Stimulated activated CD8-positive, alpha-beta memory T cell treated with anti-CD3 and anti-CD28 coated beads, Interleukin-15, amount 100 ng/mL, for 48 hours (primary cell): ENCODE measurements around the gene ANXA10.
"Not testable (repeated sequence)": the region's sequence is repeated elsewhere in the genome, so short reads cannot be mapped to it uniquely, and the experiment has no call there.

Source experiments
- DNase-seq, 2 donors: peaks; one replicate each; pipeline ENCODE4 v3.0.0-alpha.2; 2020; ENCODE audit warnings: low read depth in 2 of 2

ANXA10 gene, protein sequence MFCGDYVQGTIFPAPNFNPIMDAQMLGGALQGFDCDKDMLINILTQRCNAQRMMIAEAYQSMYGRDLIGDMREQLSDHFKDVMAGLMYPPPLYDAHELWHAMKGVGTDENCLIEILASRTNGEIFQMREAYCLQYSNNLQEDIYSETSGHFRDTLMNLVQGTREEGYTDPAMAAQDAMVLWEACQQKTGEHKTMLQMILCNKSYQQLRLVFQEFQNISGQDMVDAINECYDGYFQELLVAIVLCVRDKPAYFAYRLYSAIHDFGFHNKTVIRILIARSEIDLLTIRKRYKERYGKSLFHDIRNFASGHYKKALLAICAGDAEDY

DNA sequence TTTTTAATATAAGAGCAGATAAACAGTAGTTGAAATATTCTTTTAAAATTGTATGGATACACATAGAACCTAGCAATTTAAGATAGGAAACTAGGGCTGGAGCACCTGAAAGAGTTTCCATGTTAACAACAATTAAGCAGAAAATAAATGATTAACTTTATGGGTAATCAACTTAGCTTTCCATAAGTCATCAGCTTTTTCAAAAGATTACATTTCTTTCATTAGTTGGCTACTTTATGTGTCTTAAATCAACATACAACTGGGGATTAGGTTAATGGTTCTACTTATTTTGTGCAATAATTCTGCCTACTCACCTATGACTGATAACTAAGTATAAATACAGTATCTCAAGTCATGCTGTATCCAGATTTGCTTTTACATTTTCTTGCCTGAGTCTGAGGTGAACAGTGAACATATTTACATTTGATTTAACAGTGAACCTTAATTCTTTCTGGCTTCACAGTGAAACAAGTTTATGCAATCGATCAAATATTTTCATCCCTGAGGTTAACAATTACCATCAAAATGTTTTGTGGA lies at the start of gene ANXA10:
TSS of gene ANXA10 (plus strand) at position 362 of the 537 bp plus-strand sequence. CDS start at position 526, 164 bp downstream.
- DNase-seq: no peak

DNA sequence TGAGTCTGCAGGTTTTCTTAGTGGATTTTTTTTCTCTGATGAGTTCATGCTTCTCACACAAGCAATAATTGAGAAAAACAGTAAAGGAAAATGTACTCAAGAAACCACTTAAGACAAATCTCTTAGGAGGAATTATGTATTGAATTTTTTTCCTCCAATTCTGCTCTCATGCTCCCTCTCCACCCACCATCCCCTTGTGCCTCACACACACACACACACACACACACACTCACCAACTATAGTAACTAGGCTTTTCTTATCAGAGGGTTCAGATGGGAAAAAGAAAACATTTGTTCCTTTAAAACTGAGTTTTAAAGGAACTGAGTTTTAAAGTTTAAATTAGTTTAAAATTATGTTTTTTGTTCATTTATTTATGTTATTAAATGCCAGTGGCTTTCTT lies 47.0 kb upstream of the ANXA10 start:
- no peak for DNase-seq

DNA sequence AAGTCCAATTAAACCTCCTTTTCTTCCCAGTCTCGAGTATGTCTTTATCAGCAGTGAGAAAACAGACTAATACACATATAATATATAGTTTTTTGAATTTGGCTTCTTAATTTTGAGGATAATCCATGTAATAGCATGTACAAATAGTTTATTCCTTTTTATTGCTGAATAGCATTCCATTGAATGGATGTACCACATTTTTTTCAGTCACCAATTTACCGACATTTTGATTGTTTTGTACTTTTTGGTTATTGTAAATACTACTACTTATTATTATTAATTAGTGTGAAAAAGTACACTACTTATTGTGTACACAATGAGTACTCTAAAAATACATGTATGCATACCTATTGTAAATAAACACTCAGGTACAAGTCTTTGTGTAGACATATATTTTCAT lies 42.3 kb upstream of the ANXA10 start:
- DNase-seq: no peak

DNA sequence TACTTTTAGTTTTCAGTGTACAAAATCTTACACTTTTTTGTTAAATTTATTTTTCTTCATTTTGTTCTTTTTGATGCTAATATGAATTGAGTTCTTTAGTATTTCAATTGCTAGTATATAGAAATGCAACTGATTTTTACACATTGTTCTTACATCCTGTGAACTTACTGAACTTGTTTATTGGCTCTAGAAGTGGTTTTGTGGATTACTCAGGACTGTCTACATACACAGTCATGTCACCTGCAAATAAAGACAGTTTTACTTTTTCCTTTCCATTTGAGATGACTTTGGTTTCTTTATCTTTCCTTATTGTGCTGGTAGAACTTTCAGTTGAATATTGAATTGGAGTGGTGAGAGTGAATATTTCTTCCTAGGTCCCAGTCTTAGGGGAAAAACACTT lies 40.8 kb upstream of the ANXA10 start:
- DNase-seq: no peak

DNA sequence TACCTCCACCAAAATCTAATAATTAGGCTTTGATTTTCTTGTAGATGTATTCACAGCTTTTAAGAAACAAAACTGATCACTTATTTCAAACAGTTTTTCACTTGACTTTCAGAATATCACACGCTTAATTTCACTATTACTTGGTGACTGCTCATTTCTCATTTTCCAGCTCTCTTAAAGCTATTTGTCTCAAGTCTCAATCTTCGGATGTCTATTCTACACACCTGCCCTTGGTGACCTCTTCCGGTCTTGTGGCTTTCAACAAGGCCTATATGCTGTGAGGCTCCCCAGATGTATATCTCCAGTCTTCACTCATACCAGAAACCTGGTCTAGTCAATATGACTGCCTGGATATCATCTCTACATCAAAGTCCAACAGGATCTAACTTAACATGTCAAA lies 34.9 kb upstream of the ANXA10 start:
- no peak for DNase-seq

DNA sequence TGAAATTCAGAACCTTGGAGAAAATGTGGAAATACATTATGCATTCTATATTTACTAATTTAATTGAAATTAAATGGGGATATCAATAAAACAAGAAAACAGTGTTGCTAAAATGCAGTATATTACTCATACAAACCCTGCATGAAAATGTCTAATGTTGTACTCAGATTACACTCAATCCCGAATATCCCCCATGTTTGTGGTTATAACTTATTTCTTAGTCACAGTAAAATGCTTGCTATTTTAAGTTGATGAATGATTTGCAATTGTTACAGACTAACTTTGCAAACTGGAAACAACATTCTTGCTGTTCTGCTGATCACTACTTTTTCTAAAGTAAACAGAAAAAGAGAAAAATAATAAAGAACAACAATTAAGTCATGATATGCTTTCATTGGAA lies 33.1 kb upstream of the ANXA10 start:
- no peak for DNase-seq

DNA sequence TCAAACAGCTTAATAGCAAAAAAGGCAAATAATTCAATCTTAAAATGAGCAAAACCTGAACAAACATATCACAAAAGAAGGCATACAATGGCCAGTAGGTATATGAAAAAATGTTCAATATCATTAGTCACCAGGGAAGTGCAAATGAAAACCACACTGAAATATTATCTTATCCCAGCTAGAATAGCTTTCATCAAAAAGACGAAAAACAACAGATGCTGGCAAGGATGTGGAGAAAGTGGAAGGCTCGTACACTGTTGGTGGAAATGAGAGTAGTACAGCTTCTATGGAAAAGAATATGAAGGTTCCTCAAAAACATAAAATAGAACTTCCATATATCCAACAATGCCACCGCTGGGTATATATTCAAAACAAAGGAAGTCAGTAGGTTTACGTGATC lies 29.3 kb upstream of the ANXA10 start:
- no peak for DNase-seq

DNA sequence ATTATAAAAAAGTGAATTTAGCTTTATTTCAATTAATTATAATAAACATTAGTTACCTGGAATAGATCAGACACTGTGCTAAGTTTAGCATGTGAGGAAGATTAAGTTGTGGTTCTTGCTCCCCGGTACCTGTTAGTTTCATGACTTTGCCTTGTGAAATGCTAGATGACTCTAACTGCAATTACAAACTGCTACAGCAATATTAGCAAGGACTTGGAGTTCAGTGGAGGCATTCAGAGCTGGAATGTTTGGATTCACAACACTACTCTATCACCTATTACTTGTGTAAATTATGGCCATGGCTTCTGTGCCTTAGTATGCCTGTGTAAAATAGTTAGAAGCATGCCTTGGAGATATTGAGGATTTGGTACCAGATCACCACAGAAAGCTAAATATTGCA lies 21.4 kb upstream of the ANXA10 start:
- DNase-seq: no peak

DNA sequence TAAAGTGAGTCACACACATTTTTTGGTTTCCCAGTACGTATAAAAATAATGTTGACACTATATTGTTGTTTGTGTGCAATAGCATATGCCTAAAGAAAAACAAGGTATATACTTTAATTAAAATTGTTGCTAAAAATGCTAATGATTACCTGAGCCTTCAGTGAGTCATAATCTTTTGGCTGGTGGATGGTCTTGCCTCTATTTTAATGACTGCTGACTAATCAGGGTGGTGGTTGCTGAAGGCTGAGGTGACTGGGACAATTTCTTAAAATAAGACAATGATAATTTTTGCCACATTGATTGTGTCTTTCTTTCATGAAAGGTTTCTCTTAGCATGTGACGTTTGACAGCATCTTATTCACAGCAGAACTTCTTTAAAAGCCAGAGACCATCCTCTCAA lies 21.0 kb upstream of the ANXA10 start:
- DNase-seq: no peak

DNA sequence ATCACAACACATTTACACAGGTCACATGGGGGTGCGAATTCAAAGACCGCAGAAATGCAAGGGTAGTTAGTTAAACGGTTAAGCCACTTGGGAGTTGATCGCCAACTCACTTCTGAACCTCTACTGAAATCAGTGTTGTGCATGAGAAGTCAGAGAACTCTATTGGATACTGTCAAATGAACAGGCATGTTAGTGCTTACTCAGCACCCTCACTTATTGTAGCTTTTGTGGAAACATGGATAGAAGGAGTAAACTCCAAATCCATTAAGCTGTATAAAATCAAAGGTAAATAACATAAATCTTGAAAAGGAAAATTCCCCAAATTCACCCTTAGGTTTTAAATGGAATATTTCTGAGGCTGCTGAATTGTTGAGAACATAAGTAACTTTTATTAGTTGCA lies 17.5 kb upstream of the ANXA10 start:
- no peak for DNase-seq

DNA sequence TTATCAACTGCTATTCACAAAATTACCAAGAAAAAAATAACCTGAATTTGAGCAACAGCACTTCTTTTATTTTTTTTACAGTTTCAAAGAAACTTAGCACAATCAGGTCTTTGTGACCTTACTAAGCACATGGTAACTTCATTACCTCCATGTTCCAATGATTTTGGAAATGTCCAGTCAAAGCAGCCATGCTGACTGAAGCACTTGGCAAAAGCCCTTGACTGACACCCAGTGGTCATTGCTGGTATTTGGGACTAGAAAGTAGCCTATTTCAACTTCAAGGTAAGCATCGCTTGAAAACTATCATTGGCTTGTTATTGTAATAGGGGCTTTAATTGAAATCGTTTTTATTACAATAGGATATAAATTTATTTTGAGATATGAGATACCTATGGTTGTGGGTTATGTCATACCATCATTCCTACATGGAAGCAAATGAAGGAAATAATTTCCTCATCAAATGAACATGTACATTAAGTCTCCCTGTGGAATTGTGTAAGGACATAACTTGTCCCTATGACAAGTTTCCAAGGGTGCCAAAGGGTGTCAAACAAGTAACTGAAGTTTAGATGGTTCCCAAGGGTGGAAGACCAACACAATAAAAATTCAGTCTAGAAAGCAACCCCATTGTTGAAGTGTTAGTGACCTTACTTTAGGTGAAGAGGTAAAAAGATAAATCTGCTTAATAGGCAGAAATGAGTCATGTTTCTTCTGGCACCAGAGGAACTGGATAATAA lies 15.2 kb upstream of the ANXA10 start:
- peak in 1 of 2 donors; percentile 3 for DNase-seq

DNA sequence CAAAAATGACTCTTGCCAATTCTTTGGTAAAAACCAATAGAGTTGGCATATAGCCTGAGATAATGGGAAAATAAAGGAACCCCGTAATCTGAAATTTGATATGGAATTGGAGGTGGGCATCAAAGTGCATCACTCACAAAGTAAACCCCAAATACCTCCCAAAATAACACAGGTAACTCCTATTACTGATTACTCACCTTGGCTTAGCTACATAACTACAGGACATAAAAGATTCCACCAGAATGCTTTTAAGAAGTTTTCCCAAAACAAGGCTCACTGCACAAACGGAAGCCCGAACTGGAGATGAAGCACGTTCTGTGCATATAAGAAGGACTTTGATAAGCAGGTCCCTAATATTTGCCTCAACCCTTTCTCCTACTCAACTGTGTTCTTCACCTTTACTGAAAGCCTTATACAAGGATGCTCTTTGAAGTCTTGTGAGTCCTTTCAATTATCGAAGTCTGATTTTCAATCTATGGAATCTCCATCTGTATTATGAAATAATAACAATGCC lies 14.6 kb upstream of the ANXA10 start:
- DNase-seq: no peak

DNA sequence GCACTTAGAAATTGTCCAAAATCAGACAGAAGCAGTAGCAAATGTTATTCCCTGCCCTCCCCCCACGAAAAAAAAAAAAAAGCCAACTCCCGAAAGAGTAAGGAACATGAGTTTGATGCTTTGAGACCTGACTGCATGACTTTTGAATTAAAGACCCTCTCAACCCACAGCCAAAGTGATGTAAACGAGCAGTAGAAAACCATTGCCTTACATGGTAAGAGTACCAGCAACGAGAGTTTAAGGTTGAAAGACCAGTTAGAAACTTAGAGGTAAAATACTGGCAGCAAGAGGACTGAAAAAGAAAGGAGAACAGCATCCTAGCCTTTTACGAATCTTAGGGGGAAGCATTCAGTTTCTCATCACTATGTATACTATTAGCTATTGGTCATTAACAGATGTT lies 10.0 kb upstream of the ANXA10 start:
- no peak for DNase-seq

DNA sequence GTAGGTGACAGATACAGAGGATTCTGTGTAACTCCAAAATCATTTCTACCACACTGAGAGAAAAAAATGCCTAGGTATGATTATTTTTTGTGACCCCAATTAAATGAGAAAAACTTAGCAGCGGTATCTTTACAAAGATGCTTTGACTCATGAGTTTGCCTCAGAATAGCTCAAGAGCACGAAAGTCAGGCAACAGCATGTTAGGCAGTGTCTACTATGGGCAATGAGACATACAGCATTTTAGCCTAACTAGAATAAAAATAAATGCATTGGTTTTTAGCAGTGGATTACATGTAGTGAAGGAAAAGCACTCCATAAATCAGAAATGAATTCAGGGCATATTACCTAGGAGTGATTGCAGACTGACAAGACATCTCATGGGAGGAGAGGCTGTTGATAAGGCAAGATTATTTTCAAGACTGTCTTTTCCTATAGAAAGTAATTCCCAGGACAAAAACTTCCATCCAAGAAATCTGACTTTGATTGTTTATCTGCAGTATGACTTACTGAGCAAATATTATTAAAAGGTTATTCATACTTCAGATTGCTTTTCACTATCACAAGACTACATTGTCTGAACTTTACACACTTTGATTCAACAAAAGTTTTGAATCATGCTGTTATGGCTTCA lies 3.6 kb downstream of the ANXA10 start:
- DNase-seq: no peak

DNA sequence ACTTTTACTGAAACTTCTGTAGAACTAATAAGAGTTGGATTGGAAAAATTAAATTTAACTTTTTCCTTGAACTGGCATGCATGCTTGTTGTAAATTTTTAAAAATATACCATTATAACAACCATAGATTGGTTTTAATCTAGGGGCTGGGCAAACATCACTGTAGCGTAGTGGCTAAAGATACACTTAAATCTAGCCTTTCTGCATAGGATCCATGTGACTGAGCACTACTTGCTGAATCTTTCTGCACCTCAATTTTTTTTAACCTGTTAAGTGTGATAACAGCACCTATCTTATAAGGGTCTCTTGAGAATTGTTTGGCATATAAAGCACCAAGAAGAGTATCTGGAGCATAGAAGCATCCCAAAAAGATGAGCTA lies 4.1 kb downstream of the ANXA10 start:
- no peak for DNase-seq

DNA sequence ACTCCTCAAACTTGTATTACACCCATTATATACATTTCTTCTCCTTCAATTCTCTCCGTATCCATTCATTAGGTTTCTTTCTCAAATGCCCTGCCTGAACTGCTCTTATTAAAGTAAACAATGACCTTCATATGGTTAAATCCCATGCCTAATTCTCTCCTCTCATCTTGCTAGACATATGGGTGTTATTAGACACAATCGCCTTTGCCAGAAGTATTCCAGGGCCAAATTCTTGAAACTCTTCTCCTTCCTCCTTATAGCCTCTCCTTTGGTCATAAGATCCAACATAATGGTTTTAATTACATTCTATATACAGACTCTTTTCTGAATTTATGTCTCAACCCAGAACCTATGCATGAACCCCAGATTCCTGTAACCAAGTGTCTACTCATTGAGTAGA lies 4.8 kb downstream of the ANXA10 start:
- no peak for DNase-seq

DNA sequence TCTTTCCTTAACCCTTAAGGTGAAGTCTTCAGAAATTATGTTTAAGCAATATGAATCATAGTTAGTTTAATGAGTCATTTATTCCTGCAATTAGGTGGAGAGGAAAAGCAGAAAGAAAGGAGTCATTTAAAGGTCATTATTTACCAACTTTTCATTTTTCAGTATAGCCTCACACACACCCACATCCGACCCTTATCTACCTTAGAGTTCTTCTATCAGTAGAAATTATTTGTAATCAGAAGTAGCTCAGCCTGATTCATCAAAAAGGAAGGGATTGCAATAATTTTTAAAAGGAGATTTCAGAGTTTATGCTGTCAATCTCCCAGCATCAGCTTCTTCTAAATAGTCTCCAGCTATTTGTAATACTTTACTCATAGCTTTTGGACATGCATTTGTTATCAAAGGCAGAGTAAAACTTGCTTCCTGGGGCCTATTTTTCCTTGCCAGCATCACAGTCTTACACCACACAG lies 5.9 kb downstream of the ANXA10 start:
- no peak for DNase-seq

DNA sequence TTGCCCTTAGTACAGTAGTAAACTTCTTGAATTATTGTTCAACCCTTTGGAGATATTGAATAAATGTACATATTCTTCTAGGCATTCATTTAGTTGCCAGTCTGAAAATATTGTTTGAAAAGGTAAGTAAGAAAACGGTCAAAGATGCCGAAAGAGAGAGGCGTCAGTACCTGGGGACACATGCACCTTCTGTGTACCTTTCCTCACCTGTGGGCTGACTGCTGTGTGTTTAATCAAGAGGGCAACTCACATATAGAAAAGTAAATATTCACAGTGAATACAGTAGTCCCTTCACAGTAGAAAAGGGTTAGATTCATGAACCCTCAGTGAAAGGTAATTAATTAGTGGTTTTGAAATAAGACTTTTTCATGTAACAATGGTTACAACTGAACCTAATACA lies 6.9 kb downstream of the ANXA10 start:
- DNase-seq: no peak

DNA sequence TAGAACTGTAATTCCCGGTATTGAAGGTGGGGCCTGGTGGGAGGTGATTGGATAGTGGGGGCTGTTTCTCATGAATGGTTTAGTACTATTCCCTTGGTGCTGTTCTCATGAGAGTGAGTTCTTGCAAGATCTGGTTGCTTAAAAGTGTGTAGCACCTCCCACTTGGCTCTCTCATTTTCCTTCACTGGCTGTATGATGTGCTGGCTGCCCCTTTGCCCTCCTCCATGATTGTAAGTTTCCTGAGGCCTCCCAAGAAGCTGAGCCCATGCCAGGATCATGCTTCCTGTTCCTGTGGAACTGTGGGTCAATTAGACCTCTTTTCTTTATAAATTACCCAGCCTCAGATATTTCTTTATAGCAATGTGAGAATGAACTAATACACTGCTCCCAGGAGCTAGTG lies 8.7 kb downstream of the ANXA10 start:
- no peak for DNase-seq

DNA sequence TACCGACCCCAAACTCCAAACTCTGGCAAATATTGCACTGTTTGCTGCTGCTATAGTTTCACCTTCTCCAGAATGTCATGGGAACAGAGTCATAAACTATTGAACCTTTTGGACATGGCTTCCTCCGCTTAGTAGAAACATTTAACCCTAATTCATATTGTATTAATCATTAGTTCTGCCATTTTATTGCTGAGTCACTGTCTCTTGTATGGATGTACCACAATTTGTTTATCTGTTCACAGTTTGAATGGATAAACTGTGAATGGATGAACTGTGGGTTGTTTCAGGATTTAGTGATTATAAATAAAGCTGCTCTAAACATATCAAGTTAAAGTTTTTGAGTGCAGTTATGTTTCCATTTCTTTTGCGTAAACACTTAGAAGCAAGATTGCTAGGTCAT lies 10.1 kb downstream of the ANXA10 start:
- no peak for DNase-seq

DNA sequence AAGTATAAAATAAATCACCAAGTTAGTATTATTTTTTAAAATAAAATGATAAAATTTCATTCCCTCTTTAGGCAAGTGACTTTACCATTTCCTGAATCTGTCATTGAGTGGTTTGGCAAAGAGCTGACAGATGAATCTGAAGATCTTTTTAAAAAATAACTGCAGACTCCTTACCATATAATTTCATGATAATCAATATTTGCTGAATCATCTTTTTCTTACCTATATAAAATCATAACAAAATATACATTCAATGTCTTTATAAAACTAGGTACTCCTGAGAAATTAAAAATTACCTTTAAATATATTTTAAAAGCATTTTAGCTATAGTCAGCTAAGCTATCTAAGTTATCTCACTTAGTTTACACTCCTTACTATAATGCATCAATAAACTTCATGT lies 17.2 kb downstream of the ANXA10 start:
- DNase-seq: no peak

DNA sequence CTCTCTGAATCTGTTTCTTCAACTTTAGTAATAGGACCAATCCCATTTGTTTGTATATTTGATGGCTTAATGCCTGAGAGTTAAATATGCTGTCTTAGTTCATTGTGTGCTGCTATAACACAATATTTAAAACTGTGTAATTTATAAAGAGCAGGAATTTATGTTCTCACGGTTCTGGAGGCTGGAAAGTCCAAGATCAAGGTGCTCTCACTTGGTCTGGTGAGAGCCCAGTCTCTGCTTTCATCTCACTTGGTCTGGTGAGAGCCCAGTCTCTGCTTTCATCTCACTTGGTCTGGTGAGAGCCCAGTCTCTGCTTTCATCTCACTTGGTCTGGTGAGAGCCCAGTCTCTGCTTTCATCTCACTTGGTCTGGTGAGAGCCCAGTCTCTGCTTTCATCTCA lies 20.7 kb downstream of the ANXA10 start:
- not testable (repeated sequence) for DNase-seq
